Daoy (cell line): ENCODE data around the gene YPEL3. TPM values are rescaled to one million over a fixed set of nuclear protein-coding genes. Genes with fewer than 3 reads are reported as not detected.
"Not testable (repeated sequence)": the region's sequence is repeated elsewhere in the genome, so short reads cannot be mapped to it uniquely, and the experiment has no call there.

Source experiments
- DNase-seq: peaks from one replicate; pipeline ENCODE4 v3.0.0-alpha.2; 2015; ENCODE audit warnings: low read depth
- total RNA-seq: library from RNA; depleted of rRNA; stranded (reverse); fragments of >200 nt; shearing (Covaris generic); gene quantifications from 2 replicates; pipeline ENCODE4 v1.2.3, GENCODE V29; 2014

The YPEL3 gene
- total RNA-seq, 1 experiment from 2014 or later, result 1.0 TPM

- DNase-seq, result no peak
Measured at GRCh38 chr16:30117768-30118167, 21.8 kb upstream of the YPEL3 start.

GRCh38 chr16:30116291-30117207 lies 20.5 kb upstream of the YPEL3 start:
- no peak for DNase-seq

GRCh38 chr16:30115238-30115637 lies 19.2 kb upstream of the YPEL3 start:
- DNase-seq, result no peak

GRCh38 chr16:30114833-30115232 lies 18.8 kb upstream of the YPEL3 start:
- DNase-seq, result not testable (repeated sequence)

GRCh38 chr16:30114411-30114810 lies 18.4 kb upstream of the YPEL3 start:
- DNase-seq, result no peak

- DNase-seq, result peak; percentile 25
Measured at GRCh38 chr16:30113711-30114333, 17.8 kb upstream of the YPEL3 start.

- peak; percentile 26 for DNase-seq
Measured at GRCh38 chr16:30113031-30113710, 17.2 kb upstream of the YPEL3 start, which contains the start of gene GDPD3. Gene GDPD3, minus strand, starts transcription at chr16:30113537. Its CDS starts 59 bp downstream, at chr16:30113478.

- peak; percentile 74 for DNase-seq
Measured at GRCh38 chr16:30112197-30113030, 16.4 kb upstream of the YPEL3 start.

- DNase-seq, result no peak
Measured at GRCh38 chr16:30110661-30111060, 14.6 kb upstream of the YPEL3 start.

GRCh38 chr16:30108059-30108850 lies 12.2 kb upstream of the YPEL3 start:
- no peak for DNase-seq

- DNase-seq, result no peak
Measured at GRCh38 chr16:30104492-30104891, 8.5 kb upstream of the YPEL3 start.

- no peak for DNase-seq
Measured at GRCh38 chr16:30104090-30104489, 8.1 kb upstream of the YPEL3 start.

- DNase-seq, result no peak
Measured at GRCh38 chr16:30096862-30097563, 1.0 kb upstream of the YPEL3 start.

- DNase-seq, result no peak
Measured at GRCh38 chr16:30095166-30096078, 591 bp downstream of the YPEL3 start.

- DNase-seq, result no peak
Measured at GRCh38 chr16:30094541-30095165, 1.4 kb downstream of the YPEL3 start.

GRCh38 chr16:30092373-30093010 lies 3.5 kb downstream of the YPEL3 start:
- peak; percentile 80 for DNase-seq

- DNase-seq, result peak; percentile 93
Measured at GRCh38 chr16:30091474-30092372, 4.3 kb downstream of the YPEL3 start, which contains the start of gene TBX6. Gene TBX6, minus strand, starts transcription at chr16:30091924. Its CDS starts 731 bp downstream, at chr16:30091193.
